ENCODE data around the gene TMPRSS2.

TMPRSS2 gene

GRCh38 chr21:41507521-41508414 is at the start of gene TMPRSS2:
Gene TMPRSS2 (minus strand): TSS chr21:41508158. CDS start chr21:41498133, 10,025 bp downstream.
- no peaks in the 10 kb centered on the region for H3K36me3 ChIP-seq (ENCODE audit: control insufficient read depth, insufficient read depth, low read length, severe bottlenecking)
- H3K9me3 ChIP-seq (ENCODE audit: control insufficient read depth, low read length) = no peaks in the 10 kb centered on the region
- H3K27me3 ChIP-seq (replicated peaks; ENCODE audit: control insufficient read depth, insufficient read depth, low read length) = peaks cover 76% of the 10 kb centered on the region
- H3K4me3 ChIP-seq (ENCODE audit: low read length) = no peak within 1 kb of the TSS
- no peak within 1 kb of the TSS for H3K9ac ChIP-seq (ENCODE audit: low read length)
- no peak for DNase-seq (ENCODE audit: low read depth)
- H3K4me1 ChIP-seq (ENCODE audit: control insufficient read depth, insufficient read depth, low read length) = no peaks in the 10 kb centered on the region

- no peak overlapping the region for H3K4me3 ChIP-seq (ENCODE audit: low read length)
- H3K4me1 ChIP-seq (ENCODE audit: control insufficient read depth, insufficient read depth, low read length) = peaks cover 15% of the 10 kb centered on the region
- no peaks in the 10 kb centered on the region for H3K36me3 ChIP-seq (ENCODE audit: control insufficient read depth, insufficient read depth, low read length, severe bottlenecking)
- H3K9ac ChIP-seq (ENCODE audit: low read length) = no peak overlapping the region
- H3K9me3 ChIP-seq (ENCODE audit: control insufficient read depth, low read length) = no peaks in the 10 kb centered on the region
- no peak for DNase-seq (ENCODE audit: low read depth)
- peaks cover 8% of the 10 kb centered on the region for H3K27me3 ChIP-seq (replicated peaks; ENCODE audit: control insufficient read depth, insufficient read depth, low read length)
These were observed 47.1 kb upstream of the TMPRSS2 start for GRCh38 chr21:41555057-41555456.

DNA sequence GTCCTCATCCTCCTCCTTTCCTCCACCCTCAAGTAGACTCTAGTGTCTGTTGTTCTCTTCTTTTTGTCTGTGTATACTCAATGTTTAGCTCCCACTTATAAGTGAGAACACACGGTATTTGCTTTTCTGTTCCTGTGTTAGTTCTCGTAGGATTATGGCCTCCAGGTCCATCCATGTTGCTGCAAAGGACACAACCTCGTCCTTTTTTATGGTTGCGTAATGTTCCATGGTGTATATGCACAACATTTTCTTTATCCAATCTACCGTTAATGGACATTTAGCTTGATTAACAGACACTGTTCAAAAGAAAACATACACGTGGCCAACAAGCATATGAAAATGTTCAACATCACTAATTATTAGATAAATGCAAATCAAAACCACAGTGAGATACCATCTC is 44.3 kb upstream of the TMPRSS2 start:
- DNase-seq (ENCODE audit: low read depth) = no peak
- Histone ChIP-seq H3K9ac (ENCODE audit: low read length) (no peak overlapping the region), H3K36me3 (ENCODE audit: control insufficient read depth, insufficient read depth, low read length, severe bottlenecking) (no peaks in the 10 kb centered on the region), H3K27me3 (replicated peaks; ENCODE audit: control insufficient read depth, insufficient read depth, low read length) (peaks cover 25% of the 10 kb centered on the region), H3K9me3 (ENCODE audit: control insufficient read depth, low read length) (no peaks in the 10 kb centered on the region), H3K4me1 (ENCODE audit: control insufficient read depth, insufficient read depth, low read length) (peaks cover 9% of the 10 kb centered on the region), H3K4me3 (ENCODE audit: low read length) (no peak overlapping the region)

DNA sequence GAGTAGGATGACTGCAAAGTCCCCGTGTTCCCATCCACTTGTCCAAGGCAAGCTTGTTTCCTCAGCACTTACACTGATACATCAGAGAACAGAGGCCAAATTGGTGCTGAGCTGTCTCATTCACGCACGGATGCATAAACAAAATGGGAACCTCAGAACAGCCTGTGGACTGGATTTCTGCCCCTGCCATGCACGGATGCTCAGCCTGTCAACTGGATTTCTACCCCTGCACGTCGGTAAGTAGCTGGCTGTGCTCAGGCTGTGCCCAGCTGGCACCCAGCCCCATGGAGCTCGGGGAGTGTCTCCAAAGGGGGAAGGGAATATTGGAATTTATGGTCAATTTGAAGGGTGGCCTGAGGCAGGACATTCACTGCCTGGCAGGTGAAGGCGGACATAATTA is 40.8 kb upstream of the TMPRSS2 start:
- Histone ChIP-seq H3K9me3 (ENCODE audit: control insufficient read depth, low read length) (no peaks in the 10 kb centered on the region), H3K36me3 (ENCODE audit: control insufficient read depth, insufficient read depth, low read length, severe bottlenecking) (no peaks in the 10 kb centered on the region), H3K4me3 (ENCODE audit: low read length) (no peak overlapping the region), H3K4me1 (ENCODE audit: control insufficient read depth, insufficient read depth, low read length) (no peaks in the 10 kb centered on the region), H3K9ac (ENCODE audit: low read length) (no peak overlapping the region), H3K27me3 (replicated peaks; ENCODE audit: control insufficient read depth, insufficient read depth, low read length) (peaks cover 49% of the 10 kb centered on the region)
- DNase-seq (ENCODE audit: low read depth) = no peak

- DNase-seq (ENCODE audit: low read depth) = no peak
- H3K36me3 ChIP-seq (ENCODE audit: control insufficient read depth, insufficient read depth, low read length, severe bottlenecking) = no peaks in the 10 kb centered on the region
- peaks cover 60% of the 10 kb centered on the region for H3K27me3 ChIP-seq (replicated peaks; ENCODE audit: control insufficient read depth, insufficient read depth, low read length)
- no peak overlapping the region for H3K4me3 ChIP-seq (ENCODE audit: low read length)
- no peak overlapping the region for H3K9ac ChIP-seq (ENCODE audit: low read length)
- H3K9me3 ChIP-seq (ENCODE audit: control insufficient read depth, low read length) = no peaks in the 10 kb centered on the region
- no peaks in the 10 kb centered on the region for H3K4me1 ChIP-seq (ENCODE audit: control insufficient read depth, insufficient read depth, low read length)
These were observed 39.2 kb upstream of the TMPRSS2 start for GRCh38 chr21:41547111-41547510.

DNA sequence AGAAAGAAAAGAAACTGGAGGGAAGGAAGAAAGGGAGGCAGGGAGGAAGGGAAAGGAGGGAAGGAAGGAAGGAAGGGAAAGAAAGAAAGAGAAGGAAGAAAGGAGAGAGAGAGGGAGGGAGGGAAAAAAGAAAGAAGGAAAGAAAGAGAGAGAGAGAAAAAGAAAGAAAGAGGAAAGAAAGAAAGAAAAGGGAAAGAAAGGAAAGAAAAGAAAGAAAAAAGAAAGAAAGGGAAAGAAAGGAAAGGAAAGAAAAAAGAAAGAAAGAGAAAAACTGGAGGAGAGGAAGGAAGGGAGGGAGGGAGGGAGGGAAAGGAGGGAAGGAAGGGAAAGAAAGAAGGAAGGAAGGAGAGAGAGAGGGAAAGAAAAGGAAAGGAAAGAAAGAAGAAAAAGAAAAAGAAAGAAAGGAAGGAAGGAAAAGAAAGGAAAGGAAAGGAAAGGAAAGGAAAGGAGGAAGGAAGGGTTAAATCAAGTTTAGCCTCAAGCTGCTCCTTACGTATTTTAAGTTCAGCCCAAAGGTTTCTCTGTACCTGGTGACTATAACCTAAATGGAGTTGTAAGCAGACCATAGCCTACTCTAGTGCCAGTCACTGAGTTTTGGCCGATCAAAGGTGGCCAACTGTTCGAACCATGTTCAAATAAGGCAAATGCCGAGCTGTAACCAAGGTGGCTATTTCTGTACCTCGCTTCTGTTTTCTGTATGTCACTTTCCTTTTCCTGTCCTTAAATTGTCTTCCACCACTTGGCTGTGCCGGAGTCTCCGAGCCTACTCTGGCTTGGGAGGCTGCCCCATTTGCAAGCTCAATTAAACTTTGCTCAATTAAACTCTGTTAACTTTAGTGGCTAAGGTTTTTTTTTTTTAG is 37.8 kb upstream of the TMPRSS2 start:
- Histone ChIP-seq H3K9me3 (ENCODE audit: control insufficient read depth, low read length) (no peaks in the 10 kb centered on the region), H3K4me1 (ENCODE audit: control insufficient read depth, insufficient read depth, low read length) (no peaks in the 10 kb centered on the region), H3K36me3 (ENCODE audit: control insufficient read depth, insufficient read depth, low read length, severe bottlenecking) (no peaks in the 10 kb centered on the region), H3K9ac (ENCODE audit: low read length) (no peak overlapping the region), H3K4me3 (ENCODE audit: low read length) (no peak overlapping the region), H3K27me3 (replicated peaks; ENCODE audit: control insufficient read depth, insufficient read depth, low read length) (peaks cover 69% of the 10 kb centered on the region)
- no peak for DNase-seq (ENCODE audit: low read depth)

GRCh38 chr21:41542727-41543126 is 34.8 kb upstream of the TMPRSS2 start:
- no peak for DNase-seq (ENCODE audit: low read depth)
- Histone ChIP-seq H3K27me3 (replicated peaks; ENCODE audit: control insufficient read depth, insufficient read depth, low read length) (peaks cover 67% of the 10 kb centered on the region), H3K4me3 (ENCODE audit: low read length) (no peak overlapping the region)

DNA sequence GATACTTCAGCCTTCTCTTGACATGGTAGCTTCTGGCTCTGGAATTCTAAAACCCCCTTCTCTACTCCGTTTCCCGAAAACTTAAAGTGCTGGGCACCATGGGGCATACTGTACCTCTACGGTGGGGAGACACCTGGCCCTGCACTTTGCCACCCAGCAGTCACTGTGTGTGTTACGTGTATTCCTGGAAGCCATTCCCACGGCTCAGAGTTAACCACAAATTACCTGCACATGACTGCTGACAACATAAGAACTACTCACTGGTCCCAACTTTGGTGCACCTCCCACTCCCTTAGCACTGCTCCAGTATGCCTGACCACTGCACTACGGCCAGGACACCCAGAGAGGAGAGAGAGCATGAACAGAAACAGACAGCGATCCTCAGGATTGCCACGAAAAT is 29.4 kb upstream of the TMPRSS2 start:
- no peak overlapping the region for H3K4me3 ChIP-seq (ENCODE audit: low read length)
- H3K4me1 ChIP-seq (ENCODE audit: control insufficient read depth, insufficient read depth, low read length) = no peaks in the 10 kb centered on the region
- no peak for DNase-seq (ENCODE audit: low read depth)

More at GRCh38 chr21:41542727-41543126, 34.8 kb upstream of the TMPRSS2 start:
- H3K9me3 ChIP-seq (ENCODE audit: control insufficient read depth, low read length) = no peaks in the 10 kb centered on the region
- H3K4me1 ChIP-seq (ENCODE audit: control insufficient read depth, insufficient read depth, low read length) = no peaks in the 10 kb centered on the region
- no peak overlapping the region for H3K9ac ChIP-seq (ENCODE audit: low read length)
- H3K36me3 ChIP-seq (ENCODE audit: control insufficient read depth, insufficient read depth, low read length, severe bottlenecking) = no peaks in the 10 kb centered on the region

GRCh38 chr21:41536827-41537103 is 28.8 kb upstream of the TMPRSS2 start:
- no peaks in the 10 kb centered on the region for H3K36me3 ChIP-seq (ENCODE audit: control insufficient read depth, insufficient read depth, low read length, severe bottlenecking)
- H3K4me3 ChIP-seq (ENCODE audit: low read length) = no peak overlapping the region
- peaks cover 59% of the 10 kb centered on the region for H3K27me3 ChIP-seq (replicated peaks; ENCODE audit: control insufficient read depth, insufficient read depth, low read length)
- no peaks in the 10 kb centered on the region for H3K4me1 ChIP-seq (ENCODE audit: control insufficient read depth, insufficient read depth, low read length)
- no peak for DNase-seq (ENCODE audit: low read depth)
- H3K9me3 ChIP-seq (ENCODE audit: control insufficient read depth, low read length) = peaks cover 8% of the 10 kb centered on the region
- H3K9ac ChIP-seq (ENCODE audit: low read length) = no peak overlapping the region

More for the DNA sequence above, 29.4 kb upstream of the TMPRSS2 start:
- Histone ChIP-seq H3K9ac (ENCODE audit: low read length) (no peak overlapping the region), H3K9me3 (ENCODE audit: control insufficient read depth, low read length) (peaks cover 8% of the 10 kb centered on the region), H3K36me3 (ENCODE audit: control insufficient read depth, insufficient read depth, low read length, severe bottlenecking) (no peaks in the 10 kb centered on the region), H3K27me3 (replicated peaks; ENCODE audit: control insufficient read depth, insufficient read depth, low read length) (peaks cover 56% of the 10 kb centered on the region)

DNA sequence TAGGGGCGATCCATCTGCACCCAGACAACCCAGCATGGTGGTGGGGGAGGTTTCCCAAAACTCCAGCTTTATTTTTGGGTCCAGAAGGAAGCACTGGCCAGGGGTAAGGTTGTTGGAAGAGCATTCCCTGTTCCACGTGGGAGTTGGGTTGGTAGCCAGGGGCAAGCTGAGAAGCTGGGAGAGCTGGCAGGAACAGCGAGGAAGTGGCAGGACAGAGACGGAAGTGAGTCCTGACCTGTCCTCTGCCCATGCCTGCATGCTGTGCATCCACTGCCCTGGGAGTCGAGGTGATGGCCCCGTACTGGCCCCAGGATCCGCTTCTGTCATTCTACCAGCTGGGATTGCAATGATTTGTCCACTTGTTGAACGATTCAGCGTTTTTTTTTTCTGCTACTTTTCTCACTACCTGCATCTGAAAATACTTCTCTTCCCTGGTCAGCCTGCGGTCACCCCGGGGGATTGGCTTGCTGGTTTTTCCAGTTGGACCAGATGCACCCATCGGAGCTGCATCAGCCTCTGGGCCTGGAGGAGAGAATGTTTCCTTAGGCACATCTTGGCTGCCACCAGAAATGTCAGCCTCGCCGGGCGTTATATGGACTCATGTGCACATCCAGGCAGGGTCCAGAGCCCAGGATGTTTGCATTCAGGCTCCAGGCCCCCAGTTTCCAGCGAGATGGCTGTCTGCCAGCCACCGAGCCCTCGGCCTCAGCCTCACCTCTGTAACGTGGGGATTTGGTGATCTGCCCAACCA is 28.3 kb upstream of the TMPRSS2 start:
- H3K9ac ChIP-seq (ENCODE audit: low read length) = no peak overlapping the region
- no peak overlapping the region for H3K4me3 ChIP-seq (ENCODE audit: low read length)
- no peaks in the 10 kb centered on the region for H3K36me3 ChIP-seq (ENCODE audit: control insufficient read depth, insufficient read depth, low read length, severe bottlenecking)
- DNase-seq (ENCODE audit: low read depth) = no peak
- peaks cover 8% of the 10 kb centered on the region for H3K9me3 ChIP-seq (ENCODE audit: control insufficient read depth, low read length)
- H3K4me1 ChIP-seq (ENCODE audit: control insufficient read depth, insufficient read depth, low read length) = no peaks in the 10 kb centered on the region
- peaks cover 56% of the 10 kb centered on the region for H3K27me3 ChIP-seq (replicated peaks; ENCODE audit: control insufficient read depth, insufficient read depth, low read length)

DNA sequence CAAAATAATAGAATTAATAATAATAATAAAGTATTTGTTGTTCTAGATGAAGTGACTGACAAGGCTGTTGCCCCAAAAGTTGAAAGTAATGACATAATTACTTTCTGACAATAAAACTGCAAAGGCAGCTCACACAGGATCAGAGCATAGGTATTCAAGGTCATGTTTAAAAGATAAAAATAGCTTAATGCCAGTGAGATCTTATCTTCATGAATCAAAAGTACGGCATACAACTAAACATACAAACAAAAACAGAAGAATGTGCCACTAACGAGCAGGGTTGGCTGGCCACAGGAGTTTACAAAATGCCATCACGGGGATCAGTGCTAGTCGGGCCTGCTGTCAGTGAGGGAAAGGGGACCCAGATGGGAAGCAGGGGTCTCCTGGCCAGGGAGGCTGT is 22.4 kb upstream of the TMPRSS2 start:
- Histone ChIP-seq H3K36me3 (ENCODE audit: control insufficient read depth, insufficient read depth, low read length, severe bottlenecking) (no peaks in the 10 kb centered on the region), H3K27me3 (replicated peaks; ENCODE audit: control insufficient read depth, insufficient read depth, low read length) (peaks cover 46% of the 10 kb centered on the region), H3K4me3 (ENCODE audit: low read length) (no peak overlapping the region), H3K4me1 (ENCODE audit: control insufficient read depth, insufficient read depth, low read length) (no peaks in the 10 kb centered on the region), H3K9ac (ENCODE audit: low read length) (no peak overlapping the region), H3K9me3 (ENCODE audit: control insufficient read depth, low read length) (peaks cover 8% of the 10 kb centered on the region)
- DNase-seq (ENCODE audit: low read depth) = no peak
